ENCODE results near the gene KHDC3L.
"Not testable (repeated sequence)": the region's sequence is repeated elsewhere in the genome, so short reads cannot be mapped to it uniquely, and the experiment has no call there.

KHDC3L gene

GRCh38 chr6:73371984-73372383 lies 9.5 kb downstream of the KHDC3L start:
- no peak for DNase-seq

GRCh38 chr6:73372516-73372915 lies 10.1 kb downstream of the KHDC3L start:
- DNase-seq = no peak

- no peak for DNase-seq
Observed at GRCh38 chr6:73375216-73375615, 12.8 kb downstream of the KHDC3L start.

GRCh38 chr6:73377225-73377624 lies 14.8 kb downstream of the KHDC3L start:
- no peak for DNase-seq

- not testable (repeated sequence) for DNase-seq
Observed at GRCh38 chr6:73381531-73381930, 19.1 kb downstream of the KHDC3L start.

GRCh38 chr6:73382462-73383113 lies 20.1 kb downstream of the KHDC3L start:
- DNase-seq = no peak

- DNase-seq = no peak
Observed at GRCh38 chr6:73388433-73388799, 26.0 kb downstream of the KHDC3L start.

- no peak for DNase-seq
Observed at GRCh38 chr6:73388800-73389512, 26.5 kb downstream of the KHDC3L start.

GRCh38 chr6:73389854-73390253 lies 27.4 kb downstream of the KHDC3L start:
- DNase-seq = no peak

- DNase-seq = no peak
Observed at GRCh38 chr6:73391675-73392074, 29.2 kb downstream of the KHDC3L start.

GRCh38 chr6:73392188-73392587 lies 29.7 kb downstream of the KHDC3L start:
- DNase-seq = not testable (repeated sequence)

GRCh38 chr6:73393278-73393677 lies 30.8 kb downstream of the KHDC3L start:
- DNase-seq = no peak

- no peak for DNase-seq
Observed at GRCh38 chr6:73394577-73395354, 32.3 kb downstream of the KHDC3L start, which contains the start of gene DDX43. TSS of gene DDX43 (plus strand) at chr6:73394828. CDS start at chr6:73394906, 78 bp downstream.

- DNase-seq = no peak
Observed at GRCh38 chr6:73395875-73396274, 33.4 kb downstream of the KHDC3L start.

GRCh38 chr6:73400656-73401055 lies 38.2 kb downstream of the KHDC3L start:
- no peak for DNase-seq

- no peak for DNase-seq
Observed at GRCh38 chr6:73409395-73409794, 46.9 kb downstream of the KHDC3L start.

- DNase-seq = no peak
Observed at GRCh38 chr6:73413102-73413501, 50.6 kb downstream of the KHDC3L start.

All from NCI-H1048 (cell line).